HepG2 (cell line): ENCODE measurements around the gene DUOXA1. TPM values are rescaled to one million over a fixed set of nuclear protein-coding genes. Genes with fewer than 3 reads are reported as not detected.

ENCODE experiments used
- CEBPG ChIP-seq: IDR thresholded peaks from 2 replicates; pipeline ENCODE4 v1.6.1; 2016
- CREBL2 ChIP-seq: sonication (generic); formaldehyde crosslinking; IDR thresholded peaks from 2 replicates; pipeline ENCODE4 v1.8.1; 2023; ENCODE audit warnings: missing genetic modification reagents, mild to moderate bottlenecking, borderline replicate concordance
- HOMEZ ChIP-seq: IDR thresholded peaks from 2 replicates; pipeline ENCODE4 v1.6.1; 2016; ENCODE audit warnings: low read depth
- SETDB1 ChIP-seq: sonication (generic); formaldehyde crosslinking; IDR thresholded peaks from 2 replicates; pipeline ENCODE4 v1.5.1; 2020; ENCODE audit warnings: missing genetic modification reagents, mild to moderate bottlenecking, borderline replicate concordance
- TEAD3 ChIP-seq: optimal IDR thresholded peaks from 2 replicates; pipeline ENCODE3; 2016; ENCODE audit warnings: borderline replicate concordance
- ZBTB14 ChIP-seq: sonication (generic); formaldehyde crosslinking; IDR thresholded peaks from 2 replicates; pipeline ENCODE4 v1.4.0; 2020; ENCODE audit warnings: missing genetic modification reagents
- ZBTB3 ChIP-seq: sonication (generic); formaldehyde crosslinking; IDR thresholded peaks from 2 replicates; pipeline ENCODE4 v1.4.0; 2020; ENCODE audit warnings: low read depth, mild to moderate bottlenecking, moderate library complexity, missing genetic modification reagents, borderline replicate concordance
- polyA plus RNA-seq, 8 experiments: library from polyadenylated mRNA; depleted of rRNA in 3 of 8; stranded (reverse) in 7 of 8; unstranded in 1 of 8; fragments of >200 nt; fragmentation: Illumina TruSeq in 4 of 8; extraction: Trizol in 4 of 8; gene quantifications; 2 replicates each; pipeline versions ENCODE4 v1.2.1 to v1.2.3, GENCODE V29; 2011 to 2016; ENCODE audit warnings: low read depth in 4 of 8, missing spikeins in 1 of 8, mixed read lengths in 1 of 8; ENCODE audit not compliant: insufficient read depth in 1 of 8
- total RNA-seq, 5 experiments: library from RNA; depleted of rRNA; stranded (reverse); fragments of >200 nt; fragmentation: Illumina TruSeq; extraction: Trizol; gene quantifications; 2 replicates each; pipeline ENCODE4 v1.2.3, GENCODE V29; 2016; ENCODE audit warnings: low read depth in 1 of 5
- TF ChIP-seq, protein P1 (sequence below): sonication (generic); formaldehyde crosslinking; IDR thresholded peaks from 2 replicates; pipeline ENCODE4 v1.4.0; 2020; ENCODE audit warnings: mild to moderate bottlenecking, missing genetic modification reagents

DUOXA1 gene
- total and polyA plus RNA-seq, 2 of the 13 experiments (the other 11 are each of a cell fraction or from before 2014, with no cell fraction given): not detected

- TF ChIP-seq HOMEZ (CRISPR knock-in tag): no peak
- TF ChIP-seq ZBTB14: no peak
- TF ChIP-seq TEAD3: no peak
- TF ChIP-seq, protein P1, sequence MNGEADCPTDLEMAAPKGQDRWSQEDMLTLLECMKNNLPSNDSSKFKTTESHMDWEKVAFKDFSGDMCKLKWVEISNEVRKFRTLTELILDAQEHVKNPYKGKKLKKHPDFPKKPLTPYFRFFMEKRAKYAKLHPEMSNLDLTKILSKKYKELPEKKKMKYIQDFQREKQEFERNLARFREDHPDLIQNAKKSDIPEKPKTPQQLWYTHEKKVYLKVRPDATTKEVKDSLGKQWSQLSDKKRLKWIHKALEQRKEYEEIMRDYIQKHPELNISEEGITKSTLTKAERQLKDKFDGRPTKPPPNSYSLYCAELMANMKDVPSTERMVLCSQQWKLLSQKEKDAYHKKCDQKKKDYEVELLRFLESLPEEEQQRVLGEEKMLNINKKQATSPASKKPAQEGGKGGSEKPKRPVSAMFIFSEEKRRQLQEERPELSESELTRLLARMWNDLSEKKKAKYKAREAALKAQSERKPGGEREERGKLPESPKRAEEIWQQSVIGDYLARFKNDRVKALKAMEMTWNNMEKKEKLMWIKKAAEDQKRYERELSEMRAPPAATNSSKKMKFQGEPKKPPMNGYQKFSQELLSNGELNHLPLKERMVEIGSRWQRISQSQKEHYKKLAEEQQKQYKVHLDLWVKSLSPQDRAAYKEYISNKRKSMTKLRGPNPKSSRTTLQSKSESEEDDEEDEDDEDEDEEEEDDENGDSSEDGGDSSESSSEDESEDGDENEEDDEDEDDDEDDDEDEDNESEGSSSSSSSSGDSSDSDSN (CRISPR knock-in tag): no peak
- TF ChIP-seq CEBPG (CRISPR knock-in tag): no peak
- TF ChIP-seq SETDB1 (CRISPR knock-in tag): no peak
- TF ChIP-seq ZBTB3: no peak
- TF ChIP-seq CREBL2: no peak
- TF ChIP-seq, all 625 proteins: peak for 0
Measured at GRCh38 chr15:45116006-45116481, 13.6 kb downstream of the DUOXA1 start (continued).
